Activated T-cell treated with anti-CD3 and anti-CD28 coated beads, Interleukin-2, amount 50 U/mL, for 24 hours (primary cell): Measurements from ENCODE around the gene KIFAP3.
A peak's percentile ranks its signal among the peaks of the same experiment; 100 is the strongest.
"Not testable (repeated sequence)": the region's sequence is repeated elsewhere in the genome, so short reads cannot be mapped to it uniquely, and the experiment has no call there.

Experiments used
- DNase-seq: peaks from one replicate; pipeline ENCODE4 v3.0.0-alpha.2; 2020
- H3K27ac Mint-ChIP-seq: 2 replicates; pipeline ENCODE4 v1.8.0; 2020; ENCODE audit warnings: mild to moderate bottlenecking, mixed read lengths
- H3K27me3 Mint-ChIP-seq: 2 replicates; pipeline ENCODE4 v1.8.0; 2020; ENCODE audit warnings: mixed read lengths
- H3K36me3 Mint-ChIP-seq: 2 replicates; pipeline ENCODE4 v1.8.0; 2020; ENCODE audit warnings: low read depth, mixed read lengths
- H3K4me1 Mint-ChIP-seq: 2 replicates; pipeline ENCODE4 v1.8.0; 2020; ENCODE audit warnings: low read depth, mixed read lengths
- H3K4me3 Mint-ChIP-seq: 2 replicates; pipeline ENCODE4 v1.8.0; 2020; ENCODE audit warnings: mild to moderate bottlenecking, moderate library complexity, mixed read lengths
- H3K9me3 Mint-ChIP-seq: 2 replicates; pipeline ENCODE4 v1.8.0; 2020; ENCODE audit warnings: mixed read lengths

Gene KIFAP3

GRCh38 chr1:169886931-169887330, 187.6 kb downstream of the KIFAP3 start:
- Mint-ChIP-seq H3K27me3 (no peaks in the 10 kb centered on the region), H3K27ac (no peak overlapping the region), H3K4me3 (no peak overlapping the region), H3K9me3 (no peaks in the 10 kb centered on the region), H3K4me1 (peaks cover 52% of the 10 kb centered on the region), H3K36me3 (peaks cover 59% of the 10 kb centered on the region)
- no peak for DNase-seq

GRCh38 chr1:169886422-169886821, 188.1 kb downstream of the KIFAP3 start:
- Mint-ChIP-seq H3K4me1 (peaks cover 50% of the 10 kb centered on the region), H3K9me3 (no peaks in the 10 kb centered on the region), H3K27me3 (no peaks in the 10 kb centered on the region), H3K36me3 (peaks cover 64% of the 10 kb centered on the region), H3K4me3 (no peak overlapping the region), H3K27ac (no peak overlapping the region)
- no peak for DNase-seq

- H3K27ac Mint-ChIP-seq, result no peak overlapping the region
- peaks cover 64% of the 10 kb centered on the region for H3K36me3 Mint-ChIP-seq
- H3K9me3 Mint-ChIP-seq, result no peaks in the 10 kb centered on the region
- H3K4me1 Mint-ChIP-seq, result peaks cover 45% of the 10 kb centered on the region
- DNase-seq, result no peak
- H3K27me3 Mint-ChIP-seq, result no peaks in the 10 kb centered on the region
- no peak overlapping the region for H3K4me3 Mint-ChIP-seq
These were observed 189.3 kb downstream of the KIFAP3 start for GRCh38 chr1:169885207-169885606.

- no peaks in the 10 kb centered on the region for H3K9me3 Mint-ChIP-seq
- peaks cover 68% of the 10 kb centered on the region for H3K36me3 Mint-ChIP-seq
- no peak for DNase-seq
- H3K4me1 Mint-ChIP-seq, result peaks cover 43% of the 10 kb centered on the region
- no peak overlapping the region for H3K4me3 Mint-ChIP-seq
- H3K27me3 Mint-ChIP-seq, result no peaks in the 10 kb centered on the region
- H3K27ac Mint-ChIP-seq, result no peak overlapping the region
These were observed 189.9 kb downstream of the KIFAP3 start for GRCh38 chr1:169884634-169885033.

- no peak for DNase-seq
- no peaks in the 10 kb centered on the region for H3K27me3 Mint-ChIP-seq
- no peaks in the 10 kb centered on the region for H3K9me3 Mint-ChIP-seq
- H3K27ac Mint-ChIP-seq, result no peak overlapping the region
- peaks cover 41% of the 10 kb centered on the region for H3K4me1 Mint-ChIP-seq
- peaks cover 70% of the 10 kb centered on the region for H3K36me3 Mint-ChIP-seq
- H3K4me3 Mint-ChIP-seq, result no peak overlapping the region
These were observed 192.4 kb downstream of the KIFAP3 start for GRCh38 chr1:169882039-169882511.

GRCh38 chr1:169879034-169879840, 195.3 kb downstream of the KIFAP3 start:
- H3K4me1 Mint-ChIP-seq, result peaks cover 28% of the 10 kb centered on the region
- DNase-seq, result no peak
- peak overlapping the region; percentile 41 for H3K27ac Mint-ChIP-seq
- no peaks in the 10 kb centered on the region for H3K27me3 Mint-ChIP-seq
- H3K36me3 Mint-ChIP-seq, result peaks cover 68% of the 10 kb centered on the region
- H3K9me3 Mint-ChIP-seq, result no peaks in the 10 kb centered on the region
- H3K4me3 Mint-ChIP-seq, result no peak overlapping the region

- Mint-ChIP-seq H3K4me1 (peaks cover 30% of the 10 kb centered on the region), H3K4me3 (no peak overlapping the region), H3K27ac (no peak overlapping the region), H3K9me3 (no peaks in the 10 kb centered on the region), H3K36me3 (peaks cover 75% of the 10 kb centered on the region), H3K27me3 (no peaks in the 10 kb centered on the region)
- no peak for DNase-seq
These were observed 196.0 kb downstream of the KIFAP3 start for GRCh38 chr1:169878498-169878897.

GRCh38 chr1:169877800-169878491, 196.5 kb downstream of the KIFAP3 start:
- H3K36me3 Mint-ChIP-seq, result peaks cover 76% of the 10 kb centered on the region
- no peak overlapping the region for H3K4me3 Mint-ChIP-seq
- DNase-seq, result no peak
- no peak overlapping the region for H3K27ac Mint-ChIP-seq
- peaks cover 30% of the 10 kb centered on the region for H3K4me1 Mint-ChIP-seq
- no peaks in the 10 kb centered on the region for H3K27me3 Mint-ChIP-seq
- H3K9me3 Mint-ChIP-seq, result no peaks in the 10 kb centered on the region

- no peak for DNase-seq
- H3K4me3 Mint-ChIP-seq, result no peak overlapping the region
- H3K36me3 Mint-ChIP-seq, result peaks cover 92% of the 10 kb centered on the region
- peaks cover 15% of the 10 kb centered on the region for H3K4me1 Mint-ChIP-seq
- no peaks in the 10 kb centered on the region for H3K27me3 Mint-ChIP-seq
- H3K9me3 Mint-ChIP-seq, result no peaks in the 10 kb centered on the region
- H3K27ac Mint-ChIP-seq, result no peak overlapping the region
These were observed 200.3 kb downstream of the KIFAP3 start for GRCh38 chr1:169874229-169874628.

- no peak overlapping the region for H3K4me3 Mint-ChIP-seq
- peaks cover 92% of the 10 kb centered on the region for H3K36me3 Mint-ChIP-seq
These were observed 200.8 kb downstream of the KIFAP3 start for GRCh38 chr1:169873582-169874199.

GRCh38 chr1:169872906-169873305, 201.6 kb downstream of the KIFAP3 start:
- no peak for DNase-seq
- no peaks in the 10 kb centered on the region for H3K27me3 Mint-ChIP-seq
- H3K9me3 Mint-ChIP-seq, result no peaks in the 10 kb centered on the region
- H3K36me3 Mint-ChIP-seq, result peaks cover 92% of the 10 kb centered on the region
- peaks cover 5% of the 10 kb centered on the region for H3K4me1 Mint-ChIP-seq
- no peak overlapping the region for H3K4me3 Mint-ChIP-seq
- H3K27ac Mint-ChIP-seq, result no peak overlapping the region

More at GRCh38 chr1:169873582-169874199, 200.8 kb downstream of the KIFAP3 start:
- Mint-ChIP-seq H3K27ac (no peak overlapping the region), H3K27me3 (no peaks in the 10 kb centered on the region), H3K9me3 (no peaks in the 10 kb centered on the region), H3K4me1 (peaks cover 9% of the 10 kb centered on the region)
- DNase-seq, result no peak

GRCh38 chr1:169871988-169872387, 202.5 kb downstream of the KIFAP3 start:
- H3K4me1 Mint-ChIP-seq, DNase-seq, H3K4me3 Mint-ChIP-seq, H3K27me3 Mint-ChIP-seq, H3K27ac Mint-ChIP-seq, H3K9me3 Mint-ChIP-seq: not testable (repeated sequence)
- H3K36me3 Mint-ChIP-seq, result peaks cover 94% of the 10 kb centered on the region
